ENCODE data around the gene ME2.
"Not testable (repeated sequence)": the region's sequence is repeated elsewhere in the genome, so short reads cannot be mapped to it uniquely, and the experiment has no call there.

ME2 gene

GRCh38 chr18:50875966-50876536, 2.9 kb upstream of the ME2 start:
- DNase-seq (ENCODE audit: low read depth): no peak
- no peak for TF ChIP-seq CTCF (conservative IDR thresholded peaks at IDR 0.05; ENCODE audit: low read depth, low read length)
- H3K4me3 ChIP-seq (ENCODE audit: low read length): no peak overlapping the region

- H3K4me3 ChIP-seq (ENCODE audit: low read length): peak overlapping the region; percentile 83
- no peak for TF ChIP-seq CTCF (conservative IDR thresholded peaks at IDR 0.05; ENCODE audit: low read depth, low read length)
- no peak for DNase-seq (ENCODE audit: low read depth)
These were observed 1.2 kb upstream of the ME2 start for GRCh38 chr18:50877545-50878265.

GRCh38 chr18:50879302-50880118, 592 bp downstream of the ME2 start:
- TF ChIP-seq CTCF (conservative IDR thresholded peaks at IDR 0.05; ENCODE audit: low read depth, low read length): no peak
- no peak for DNase-seq (ENCODE audit: low read depth)
- H3K4me3 ChIP-seq (ENCODE audit: low read length): peak overlapping the region; percentile 83

GRCh38 chr18:50880119-50880465, 1.2 kb downstream of the ME2 start:
- peak overlapping the region; percentile 83 for H3K4me3 ChIP-seq (ENCODE audit: low read length)
- TF ChIP-seq CTCF (conservative IDR thresholded peaks at IDR 0.05; ENCODE audit: low read depth, low read length): no peak
- no peak for DNase-seq (ENCODE audit: low read depth)

- DNase-seq (ENCODE audit: low read depth): not testable (repeated sequence)
These were observed 2.0 kb downstream of the ME2 start for GRCh38 chr18:50880944-50881343.

GRCh38 chr18:50886929-50887328, 8.0 kb downstream of the ME2 start:
- no peak for TF ChIP-seq CTCF (conservative IDR thresholded peaks at IDR 0.05; ENCODE audit: low read depth, low read length)
- no peak for DNase-seq (ENCODE audit: low read depth)
- H3K4me3 ChIP-seq (ENCODE audit: low read length): no peak overlapping the region

More at GRCh38 chr18:50880944-50881343, 2.0 kb downstream of the ME2 start:
- not testable (repeated sequence) for H3K4me3 ChIP-seq (ENCODE audit: low read length)

GRCh38 chr18:50895350-50896045, 16.6 kb downstream of the ME2 start:
- H3K4me3 ChIP-seq (ENCODE audit: low read length): no peak overlapping the region
- no peak for DNase-seq (ENCODE audit: low read depth)
- no peak for TF ChIP-seq CTCF (conservative IDR thresholded peaks at IDR 0.05; ENCODE audit: low read depth, low read length)

Measured in retinal pigment epithelial cell (primary cell).